ENCODE results near the gene MSH2.

DNA sequence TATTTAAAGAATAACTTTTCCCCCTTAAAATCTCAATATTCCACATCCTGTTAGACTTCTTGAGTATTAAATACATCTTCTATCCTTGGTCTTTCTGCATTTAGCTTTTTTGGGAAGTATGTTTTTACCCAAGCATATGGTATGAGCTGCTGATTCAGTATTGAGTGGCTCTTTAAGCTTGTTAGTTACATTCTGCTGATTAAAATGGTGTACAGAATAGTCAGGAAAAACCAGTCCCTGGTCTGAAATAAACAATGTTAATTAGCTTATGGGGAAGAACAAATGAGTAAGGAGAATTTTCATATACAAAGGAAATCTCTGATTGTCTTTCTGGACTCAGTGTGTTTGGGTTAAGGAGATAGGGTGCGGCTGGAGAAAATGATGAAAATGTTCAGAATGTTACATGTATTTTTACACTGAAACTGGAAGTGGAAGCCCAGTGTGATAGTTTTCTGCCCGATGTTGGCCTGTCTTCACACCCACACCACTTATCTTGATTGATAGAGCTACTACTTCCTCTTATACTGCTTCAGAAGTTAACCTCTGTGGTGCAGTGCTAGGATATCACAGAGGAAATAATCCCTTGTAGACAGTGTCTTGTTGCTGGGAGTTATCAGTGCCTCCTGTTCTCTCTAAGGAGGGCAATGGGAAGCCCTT, 84.0 kb downstream of the MSH2 start:
- TF ChIP-seq CTCF (IDR thresholded peaks at IDR 0.05; ENCODE audit: low read length) (no peak), EZH2 (IDR thresholded peaks at IDR 0.05; ENCODE audit: borderline replicate concordance, low read length) (no peak)

Measured in OCI-LY1 (cell line).